GM21825 (cell line): Measurements from ENCODE around the gene RAPGEFL1.
"Not testable (repeated sequence)": the region's sequence is repeated elsewhere in the genome, so short reads cannot be mapped to it uniquely, and the experiment has no call there.

ENCODE experiments used
- ATAC-seq: cut with Tn5 transposase; IDR thresholded peaks from one replicate; pipeline ENCODE4 v1.9.1; 2021; ENCODE audit warnings: mild to moderate bottlenecking, moderate library complexity; ENCODE audit not compliant: unreplicated experiment

The RAPGEFL1 gene, protein sequence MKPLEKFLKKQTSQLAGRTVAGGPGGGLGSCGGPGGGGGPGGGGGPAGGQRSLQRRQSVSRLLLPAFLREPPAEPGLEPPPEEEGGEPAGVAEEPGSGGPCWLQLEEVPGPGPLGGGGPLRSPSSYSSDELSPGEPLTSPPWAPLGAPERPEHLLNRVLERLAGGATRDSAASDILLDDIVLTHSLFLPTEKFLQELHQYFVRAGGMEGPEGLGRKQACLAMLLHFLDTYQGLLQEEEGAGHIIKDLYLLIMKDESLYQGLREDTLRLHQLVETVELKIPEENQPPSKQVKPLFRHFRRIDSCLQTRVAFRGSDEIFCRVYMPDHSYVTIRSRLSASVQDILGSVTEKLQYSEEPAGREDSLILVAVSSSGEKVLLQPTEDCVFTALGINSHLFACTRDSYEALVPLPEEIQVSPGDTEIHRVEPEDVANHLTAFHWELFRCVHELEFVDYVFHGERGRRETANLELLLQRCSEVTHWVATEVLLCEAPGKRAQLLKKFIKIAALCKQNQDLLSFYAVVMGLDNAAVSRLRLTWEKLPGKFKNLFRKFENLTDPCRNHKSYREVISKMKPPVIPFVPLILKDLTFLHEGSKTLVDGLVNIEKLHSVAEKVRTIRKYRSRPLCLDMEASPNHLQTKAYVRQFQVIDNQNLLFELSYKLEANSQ

DNA sequence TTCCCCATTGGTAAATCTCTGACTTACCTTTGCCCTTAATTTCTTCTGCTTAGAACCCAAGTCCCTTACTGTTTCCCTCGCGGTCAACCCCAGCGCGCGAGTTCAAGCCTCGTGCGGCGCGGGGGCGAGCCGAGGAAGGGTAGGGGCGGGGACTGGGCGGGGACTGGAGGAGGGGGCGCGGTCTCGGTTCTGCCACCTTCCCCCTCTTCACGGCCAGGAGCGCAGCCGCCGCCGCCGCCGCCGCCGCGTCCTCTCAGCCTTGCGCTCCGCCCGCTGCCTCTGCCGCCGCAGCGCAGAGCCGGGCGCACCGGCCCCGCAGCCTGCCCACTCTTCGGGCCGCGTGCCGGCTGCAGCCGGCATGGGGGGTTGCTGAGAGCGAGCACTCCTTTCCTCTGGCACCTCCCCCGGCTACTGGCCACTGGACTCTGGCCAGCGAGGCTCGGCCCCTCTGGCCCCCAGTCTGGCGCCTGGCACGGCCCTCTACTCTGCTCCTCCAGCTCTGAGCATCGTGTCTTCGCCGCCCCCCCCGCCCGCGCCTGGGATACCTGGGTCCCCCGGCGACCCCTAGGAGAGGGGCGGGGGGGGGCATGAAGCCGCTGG, at the start of gene RAPGEFL1:
TSS of gene RAPGEFL1 (plus strand) at position 196 of the 600 bp plus-strand sequence. CDS start at position 588, 392 bp downstream.
- ATAC-seq: peak; percentile 46

DNA sequence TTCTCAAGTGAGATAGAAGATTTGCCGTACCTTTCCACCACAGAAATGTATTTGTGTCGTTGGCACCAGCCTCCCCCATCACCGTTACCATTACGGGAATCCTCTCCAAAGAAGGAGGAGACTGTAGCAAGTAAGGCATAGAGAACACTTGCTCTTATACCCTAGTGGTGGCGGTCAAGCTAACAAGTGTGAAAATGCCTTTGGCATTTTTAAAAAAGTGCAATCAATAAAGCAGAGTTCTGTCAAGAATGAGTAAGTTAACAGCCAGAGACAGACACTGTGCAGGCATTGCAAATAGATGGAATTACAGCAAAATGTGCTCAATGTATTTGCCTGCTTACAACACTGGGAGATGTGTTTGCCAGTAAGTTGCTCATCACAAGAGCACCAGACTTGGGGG, 47.8 kb upstream of the RAPGEFL1 start:
- ATAC-seq: no peak

DNA sequence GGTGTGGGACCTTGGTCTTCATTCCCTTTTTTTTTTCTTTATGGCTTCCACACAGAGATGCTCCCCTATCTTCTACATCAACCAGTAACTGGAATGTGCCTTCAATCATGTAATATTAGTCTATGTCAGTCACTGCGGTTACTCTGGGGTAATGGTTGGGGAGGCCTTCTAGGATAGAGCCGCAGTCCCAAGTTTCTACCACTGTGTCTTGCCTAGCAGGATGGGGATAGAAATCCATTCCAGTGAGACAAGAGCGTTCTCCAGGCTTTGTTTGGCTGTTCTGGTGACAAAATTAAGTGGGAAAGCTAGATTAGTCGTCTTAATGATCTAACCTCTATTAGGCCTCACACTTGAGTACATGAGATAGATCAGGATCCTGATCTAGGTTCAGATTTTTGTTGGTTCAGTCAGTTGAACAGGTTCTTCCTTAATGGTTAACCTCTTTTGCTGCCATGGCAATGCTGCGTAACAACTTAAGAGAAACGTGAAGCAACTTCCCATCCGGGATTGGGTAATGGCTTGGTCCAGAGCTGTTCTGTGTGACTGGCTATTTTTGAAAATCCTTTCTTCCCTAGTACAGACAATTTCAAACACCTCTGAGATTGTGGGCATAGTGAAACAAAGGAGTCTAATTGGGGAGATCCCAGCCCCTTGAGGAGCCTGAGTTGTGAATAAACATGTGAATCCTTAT, 46.8 kb upstream of the RAPGEFL1 start:
- no peak for ATAC-seq

DNA sequence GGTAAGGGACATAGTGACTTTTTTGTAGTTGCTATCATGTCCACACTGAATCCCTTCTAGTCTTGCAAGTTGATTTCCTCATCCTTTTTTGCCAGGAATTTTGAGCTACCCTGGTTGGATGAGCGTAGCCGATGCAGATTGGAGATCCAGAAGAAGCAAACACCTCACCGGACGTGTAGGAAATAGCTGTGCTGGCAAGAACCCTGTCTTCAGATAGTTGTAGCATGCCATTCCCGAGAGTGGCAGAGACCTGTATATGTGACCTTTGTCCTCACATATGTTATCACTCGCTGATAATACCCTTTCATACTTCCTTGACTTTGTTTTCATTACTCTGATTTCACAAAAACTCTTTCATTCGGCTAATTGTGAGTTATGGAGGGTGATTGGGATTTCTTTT, 43.1 kb upstream of the RAPGEFL1 start:
- no peak for ATAC-seq

DNA sequence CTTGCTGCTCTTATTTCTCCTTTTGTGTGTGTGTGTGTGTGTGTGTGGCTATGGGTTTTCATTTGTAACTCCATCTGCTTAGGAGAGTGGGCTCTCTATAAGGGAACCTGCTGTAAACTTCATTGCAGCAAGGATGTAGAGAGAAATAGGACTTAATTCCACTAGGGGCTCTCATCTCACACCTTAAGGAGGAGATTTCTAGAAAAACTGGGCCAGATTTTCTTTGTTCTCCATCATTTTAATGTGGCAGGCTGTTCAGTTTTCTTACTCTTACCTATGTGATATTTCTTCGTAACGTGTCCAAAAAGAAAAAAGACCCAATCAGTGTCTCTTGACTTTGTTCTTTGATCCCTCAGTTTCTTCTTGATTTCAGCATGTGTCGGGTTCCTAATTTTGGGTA, 41.5 kb upstream of the RAPGEFL1 start:
- no peak for ATAC-seq

DNA sequence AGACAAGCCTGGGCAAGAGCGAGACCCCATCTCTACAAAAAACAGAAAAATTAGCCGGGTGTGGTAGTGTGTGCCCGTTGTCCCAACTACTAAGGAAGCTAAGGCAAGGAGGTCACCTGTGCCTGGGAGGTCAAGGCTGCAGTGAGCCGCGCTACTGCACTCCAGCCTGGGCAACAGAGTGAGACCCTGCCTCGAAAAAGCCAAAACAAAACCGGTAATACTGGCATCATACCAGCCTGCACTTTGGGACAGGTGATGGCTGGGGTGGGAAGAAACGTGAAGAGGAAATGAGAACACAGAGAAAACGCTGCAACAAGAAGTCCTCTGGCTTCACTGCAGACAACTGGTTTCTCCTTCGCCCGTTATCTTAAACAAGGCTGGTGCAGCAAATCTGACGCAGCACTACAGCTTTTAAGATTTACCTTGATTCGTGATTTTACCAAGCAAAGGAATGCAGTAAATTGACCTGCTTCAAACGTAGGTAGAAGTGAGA, 37.7 kb upstream of the RAPGEFL1 start:
- peak; percentile 2 for ATAC-seq

DNA sequence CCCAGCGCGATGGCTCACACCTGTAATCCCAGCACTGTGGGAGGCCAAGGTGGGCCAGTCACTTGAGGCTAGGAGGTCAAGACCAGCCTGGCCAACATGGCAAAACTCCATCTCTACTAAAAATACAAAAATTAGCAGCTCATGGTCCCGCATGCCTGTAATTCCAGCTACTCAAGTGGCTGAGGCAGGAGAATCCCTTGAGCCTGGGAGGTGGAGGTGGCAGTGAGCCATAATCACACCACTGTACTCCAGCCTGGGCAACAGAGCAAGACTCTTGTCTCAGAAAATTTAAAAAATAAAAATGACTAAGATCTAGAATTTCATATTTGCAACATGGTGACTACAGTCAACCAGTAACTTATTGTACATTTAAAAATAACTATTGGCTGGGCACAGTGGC, 34.1 kb upstream of the RAPGEFL1 start:
- not testable (repeated sequence) for ATAC-seq

DNA sequence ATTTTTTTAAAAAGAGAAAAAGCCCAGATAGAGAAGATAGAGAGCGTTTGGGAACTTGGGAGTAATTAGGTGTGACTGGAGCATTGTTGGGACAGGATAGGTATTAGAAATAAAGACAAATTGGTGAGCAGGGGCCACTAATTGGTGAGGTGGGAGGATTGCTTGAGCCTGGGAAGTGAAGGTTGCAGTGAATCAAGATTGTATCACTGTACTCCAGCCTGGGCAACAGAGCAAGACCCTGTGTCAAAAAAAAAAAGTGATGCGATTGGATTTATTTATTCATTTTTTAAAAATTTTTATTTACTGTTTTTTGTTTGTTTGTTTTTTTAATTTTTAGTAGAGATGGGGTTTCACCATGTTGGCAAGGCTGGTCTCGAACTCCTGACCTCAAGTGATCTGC, 31.8 kb upstream of the RAPGEFL1 start:
- ATAC-seq: no peak

DNA sequence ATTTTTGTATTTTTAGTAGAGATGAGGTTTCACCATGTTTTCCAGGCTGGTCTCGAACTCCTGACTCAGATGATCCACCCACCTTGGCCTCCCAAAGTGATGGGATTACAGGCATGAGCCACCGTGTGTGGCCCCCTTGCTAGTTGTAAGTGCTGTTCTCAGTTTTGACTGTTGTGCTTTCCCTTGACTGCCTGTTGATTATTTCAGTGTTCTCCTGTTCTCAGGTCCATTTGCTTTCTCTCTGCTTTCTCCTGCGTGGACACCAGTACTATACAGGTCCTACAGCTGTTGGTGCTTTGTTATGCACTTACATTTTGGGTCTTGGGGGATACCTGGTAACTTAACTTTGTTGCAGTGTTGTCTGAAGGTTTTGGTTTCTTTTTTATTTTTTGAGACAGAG, 28.7 kb upstream of the RAPGEFL1 start:
- no peak for ATAC-seq

DNA sequence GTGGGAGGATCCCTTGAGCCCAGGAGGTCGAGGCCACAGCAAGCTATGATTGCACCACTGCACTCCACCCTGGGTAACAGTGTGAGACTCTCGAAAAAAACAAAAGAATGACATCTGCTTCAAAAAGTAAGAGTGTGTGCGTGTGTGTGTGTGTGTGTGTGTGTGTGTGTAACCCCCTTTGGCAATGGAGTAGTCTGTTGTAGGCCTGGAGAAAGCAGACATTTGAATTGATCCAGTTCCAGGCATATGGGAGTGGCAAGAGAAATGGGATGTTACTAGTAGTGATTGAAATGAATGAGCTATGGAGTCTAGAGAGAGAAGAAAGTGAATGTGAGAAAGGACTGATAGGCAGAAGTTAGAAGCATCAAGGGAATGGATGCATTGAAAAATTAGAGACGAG, 27.0 kb upstream of the RAPGEFL1 start:
- no peak for ATAC-seq

DNA sequence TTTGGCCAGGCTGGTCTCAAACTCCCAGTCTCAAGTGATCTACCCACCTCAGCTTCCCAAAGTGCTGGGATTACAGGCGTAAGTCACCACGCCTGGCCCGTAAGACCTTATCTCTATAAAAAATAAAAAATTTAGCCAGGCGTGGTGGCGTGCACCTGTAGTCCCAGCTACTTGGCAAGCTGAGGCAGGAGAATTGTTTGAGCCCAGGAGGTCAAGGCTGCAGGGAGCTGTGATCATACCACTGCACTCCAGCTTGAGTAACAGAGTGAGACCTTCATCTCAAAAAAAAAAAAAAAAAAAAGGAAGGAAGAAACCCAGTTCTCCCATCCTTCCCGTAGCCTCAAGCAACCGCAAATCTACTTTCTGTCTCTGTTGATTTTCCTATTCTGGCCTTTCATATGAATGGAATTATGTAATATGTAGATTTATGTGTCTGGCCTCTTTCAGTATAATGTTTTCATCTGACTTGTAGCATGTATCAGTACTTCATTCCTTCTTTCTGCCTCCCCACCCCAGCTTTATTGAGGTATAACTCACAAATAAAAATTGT, 25.8 kb upstream of the RAPGEFL1 start:
- no peak for ATAC-seq

DNA sequence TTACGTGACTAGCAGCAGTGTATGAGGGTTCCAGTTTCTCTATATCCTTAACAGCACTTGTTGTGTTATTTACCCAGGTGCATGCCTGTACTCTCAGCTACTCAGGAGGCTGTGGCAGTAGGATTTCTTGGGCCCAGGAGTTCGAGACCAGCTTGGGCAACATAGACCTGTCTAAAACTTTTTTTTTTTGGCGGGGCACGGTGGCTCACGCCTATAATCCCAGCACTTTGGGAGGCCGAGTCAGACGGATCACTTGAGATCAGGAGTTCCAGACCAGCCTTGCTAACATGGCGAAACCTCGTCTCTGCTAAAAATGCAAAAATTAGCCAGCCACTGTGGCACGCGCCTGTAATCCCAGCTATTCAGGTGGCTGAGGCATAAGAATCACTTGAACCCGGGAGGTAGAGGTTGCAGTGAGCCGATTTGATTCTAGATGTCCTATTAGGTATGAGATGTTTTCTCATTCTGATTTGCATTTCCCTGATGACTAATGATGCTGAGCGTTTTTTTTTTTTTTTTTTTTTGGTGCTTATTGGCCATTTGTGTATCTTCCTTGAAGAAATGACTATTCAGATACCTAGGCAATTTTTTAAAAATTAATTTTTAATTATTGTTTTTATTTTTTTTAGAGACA, 23.6 kb upstream of the RAPGEFL1 start:
- peak; percentile 11 for ATAC-seq

DNA sequence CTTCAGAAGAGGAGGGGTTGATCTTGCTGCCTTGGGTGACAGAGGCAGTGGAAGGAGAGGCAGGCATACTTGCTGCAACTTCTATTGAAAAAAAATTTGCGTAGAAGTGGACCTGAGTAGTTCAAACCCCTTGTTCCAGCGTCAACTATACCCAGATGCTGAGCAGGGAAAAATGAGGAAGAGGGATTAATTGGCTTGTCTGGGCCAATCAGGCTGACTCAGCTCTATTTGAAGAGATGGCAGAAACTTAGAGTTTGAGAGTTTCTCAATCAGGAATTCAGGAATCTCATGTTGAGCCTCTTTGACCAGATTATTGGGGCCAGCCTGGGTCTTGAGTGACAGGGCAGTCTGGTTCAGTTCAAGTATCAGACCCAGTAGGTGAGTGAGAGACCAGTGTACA, 19.3 kb upstream of the RAPGEFL1 start:
- ATAC-seq: no peak

DNA sequence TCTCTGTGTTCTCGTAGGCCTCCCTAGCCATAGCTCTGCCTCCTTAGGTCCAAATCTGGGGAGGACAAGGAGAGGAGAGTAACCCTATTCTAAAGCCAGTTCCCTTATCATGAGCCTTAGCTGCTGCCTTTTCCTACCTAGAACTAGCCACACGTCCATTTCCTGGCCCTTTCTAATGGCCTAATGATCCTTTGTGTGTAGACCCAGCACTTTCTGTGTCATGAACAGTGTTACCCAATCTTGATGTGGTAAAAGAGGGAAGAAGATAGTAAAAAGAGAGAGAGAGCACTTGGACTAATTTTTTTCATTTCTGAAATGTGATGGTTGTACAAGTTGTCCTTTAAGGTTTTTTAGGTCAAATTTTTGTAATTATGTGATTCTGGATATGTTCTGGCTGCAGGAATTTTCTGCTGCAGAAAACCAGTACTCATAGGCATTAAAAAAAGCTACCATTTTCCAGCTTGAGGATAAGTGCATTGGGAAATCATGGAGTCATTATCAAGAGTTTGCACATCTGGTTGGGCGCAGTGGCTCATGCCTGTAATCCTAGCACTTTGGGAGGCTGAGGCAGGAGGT, 18.7 kb upstream of the RAPGEFL1 start:
- no peak for ATAC-seq

DNA sequence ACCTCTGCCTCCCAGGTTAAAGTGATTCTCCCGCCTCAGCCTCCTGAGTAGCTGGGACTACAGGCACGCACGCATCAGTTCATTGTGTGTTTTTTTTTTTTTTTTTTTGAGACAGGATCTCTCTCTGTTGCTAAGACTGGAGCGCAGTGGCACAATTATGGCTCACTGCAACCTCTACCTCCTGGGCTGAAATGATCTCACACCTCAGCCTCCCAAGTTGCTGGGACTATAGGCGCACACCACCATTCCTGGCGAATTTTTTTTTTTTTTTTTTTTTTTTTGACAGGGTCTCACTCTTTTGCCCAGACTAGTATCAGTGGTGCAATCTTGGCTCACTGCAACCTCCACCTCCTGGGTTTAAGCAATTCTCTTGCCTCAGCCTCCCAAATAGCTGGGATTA, 17.8 kb upstream of the RAPGEFL1 start:
- ATAC-seq: no peak

DNA sequence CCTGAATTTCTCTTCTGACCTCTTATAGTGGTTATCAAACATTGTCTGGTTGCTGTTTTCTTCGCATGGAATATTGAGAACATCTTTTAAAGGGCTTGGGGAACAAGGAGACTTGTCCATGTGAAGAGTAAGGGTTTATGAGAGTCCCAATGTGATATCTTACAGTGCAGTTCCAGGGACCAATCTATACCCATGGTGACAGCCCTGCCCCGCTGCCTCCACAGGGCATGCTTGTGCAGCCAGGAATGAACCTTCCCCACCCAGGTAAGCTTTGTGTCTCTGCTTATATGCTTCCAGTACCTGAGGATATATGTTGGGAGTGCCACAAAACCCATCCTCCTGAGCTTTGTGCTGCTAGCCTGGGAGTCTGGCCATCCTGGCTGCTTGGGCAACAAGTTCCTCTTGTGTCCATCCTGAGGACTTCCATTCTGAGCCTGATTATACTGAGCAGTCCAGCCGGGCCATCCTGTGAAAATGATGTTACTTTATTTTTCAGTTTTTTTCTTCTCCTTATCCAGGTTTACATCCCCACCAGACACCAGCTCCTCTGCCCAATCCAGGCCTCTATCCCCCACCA, 9.5 kb upstream of the RAPGEFL1 start:
- no peak for ATAC-seq

DNA sequence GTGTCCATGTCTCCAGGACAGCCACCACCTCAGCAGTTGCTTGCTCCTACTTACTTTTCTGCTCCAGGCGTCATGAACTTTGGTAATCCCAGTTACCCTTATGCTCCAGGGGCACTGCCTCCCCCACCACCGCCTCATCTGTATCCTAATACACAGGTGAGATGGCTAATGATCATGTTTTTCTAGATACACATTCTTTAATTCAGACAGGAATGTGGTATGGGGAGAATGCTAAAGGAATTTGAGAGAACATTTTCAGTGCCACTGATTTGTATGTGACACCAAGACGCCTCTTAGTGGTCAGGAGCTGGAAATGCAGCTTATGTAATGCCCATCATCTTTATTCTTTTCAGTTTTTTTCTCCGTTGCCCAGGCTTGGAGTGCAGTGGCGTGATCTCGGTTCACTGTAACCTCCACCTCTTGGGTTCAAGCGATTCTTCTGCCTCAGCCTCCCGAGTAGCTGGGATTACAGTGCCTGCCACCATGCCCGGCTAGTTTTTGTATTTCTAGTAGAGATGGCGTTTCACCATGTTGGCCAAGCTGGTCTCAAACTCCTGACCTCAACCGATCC, 8.9 kb upstream of the RAPGEFL1 start:
- no peak for ATAC-seq

DNA sequence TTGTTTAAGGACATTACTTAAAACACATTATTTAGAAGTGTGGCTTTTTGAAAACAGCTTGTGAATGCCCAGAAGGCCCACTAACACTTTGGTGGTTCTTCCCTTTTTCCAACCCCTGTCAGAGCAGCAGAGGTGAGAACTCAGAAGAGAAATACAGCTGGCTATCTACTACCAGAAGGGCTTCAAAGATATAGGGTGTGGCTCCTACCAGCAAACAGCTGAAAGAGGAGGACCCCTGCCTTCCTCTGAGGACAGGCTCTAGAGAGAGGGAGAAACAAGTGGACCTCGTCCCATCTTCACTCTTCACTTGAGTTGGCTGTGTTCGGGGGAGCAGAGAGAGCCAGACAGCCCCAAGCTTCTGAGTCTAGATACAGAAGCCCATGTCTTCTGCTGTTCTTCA, 6.9 kb upstream of the RAPGEFL1 start:
- no peak for ATAC-seq

DNA sequence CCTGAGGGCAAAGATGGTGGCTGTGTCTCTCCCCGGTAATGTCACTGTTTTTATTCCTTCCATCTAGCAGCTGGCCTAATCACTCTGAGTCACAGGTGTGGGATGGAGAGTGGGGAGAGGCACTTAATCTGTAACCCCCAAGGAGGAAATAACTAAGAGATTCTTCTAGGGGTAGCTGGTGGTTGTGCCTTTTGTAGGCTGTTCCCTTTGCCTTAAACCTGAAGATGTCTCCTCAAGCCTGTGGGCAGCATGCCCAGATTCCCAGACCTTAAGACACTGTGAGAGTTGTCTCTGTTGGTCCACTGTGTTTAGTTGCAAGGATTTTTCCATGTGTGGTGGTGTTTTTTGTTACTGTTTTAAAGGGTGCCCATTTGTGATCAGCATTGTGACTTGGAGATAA, 5.5 kb upstream of the RAPGEFL1 start:
- ATAC-seq: no peak
